T-helper 9 cell (primary cell): ENCODE measurements around the gene PPP1R1A.

Experiments
- DNase-seq: peaks from one replicate; pipeline ENCODE4 v3.0.0-alpha.2; 2020

PPP1R1A gene

DNA sequence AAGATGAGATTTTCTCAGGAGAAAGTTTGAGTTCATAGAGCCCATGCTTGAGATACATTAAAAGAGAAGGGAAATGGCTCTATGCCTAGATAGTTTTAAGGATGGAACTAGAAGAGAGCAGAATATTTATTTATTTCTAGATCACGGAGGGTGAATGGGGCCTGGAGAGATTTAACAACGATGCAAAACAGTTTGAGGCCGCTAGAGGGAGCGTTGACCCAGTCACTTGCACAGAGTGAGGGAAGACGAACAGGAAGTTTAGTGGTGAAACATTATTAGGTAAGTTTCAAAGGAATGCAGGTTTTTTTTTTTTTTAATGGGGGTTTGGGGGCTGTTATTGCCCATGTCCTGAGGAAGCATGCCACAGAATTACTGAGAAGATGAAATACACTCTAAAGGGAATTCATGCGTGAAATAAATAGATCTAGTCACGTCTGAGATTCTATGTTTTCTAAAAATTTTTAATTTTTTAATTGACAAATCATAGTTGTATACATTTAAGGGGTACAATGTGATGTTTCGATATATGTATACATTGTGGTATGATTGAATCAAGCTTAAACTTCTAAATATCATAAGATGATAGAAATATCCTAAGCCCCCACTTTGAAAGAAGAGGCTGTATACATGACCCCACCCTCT lies 14.8 kb upstream of the PPP1R1A start:
- peak; percentile 43 for DNase-seq

DNA sequence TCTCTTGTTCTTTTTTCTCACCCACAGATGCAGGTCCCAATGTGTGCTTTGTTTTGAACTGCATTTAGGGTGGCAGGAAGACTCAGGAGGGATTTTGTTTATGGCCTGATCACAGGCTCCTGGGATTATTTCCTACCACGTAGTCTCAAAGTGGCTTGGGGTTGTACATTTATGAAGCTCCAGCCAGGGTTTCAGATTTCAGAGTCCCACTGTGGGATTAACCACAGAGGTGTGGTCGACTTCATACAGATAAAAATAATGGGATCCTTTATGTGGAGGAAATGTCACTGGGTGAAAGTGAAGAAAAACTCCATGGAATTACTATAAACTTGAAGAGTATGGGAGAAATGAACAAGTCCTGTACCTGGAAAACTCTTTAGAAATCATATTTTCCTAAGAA lies 14.2 kb upstream of the PPP1R1A start:
- no peak for DNase-seq

DNA sequence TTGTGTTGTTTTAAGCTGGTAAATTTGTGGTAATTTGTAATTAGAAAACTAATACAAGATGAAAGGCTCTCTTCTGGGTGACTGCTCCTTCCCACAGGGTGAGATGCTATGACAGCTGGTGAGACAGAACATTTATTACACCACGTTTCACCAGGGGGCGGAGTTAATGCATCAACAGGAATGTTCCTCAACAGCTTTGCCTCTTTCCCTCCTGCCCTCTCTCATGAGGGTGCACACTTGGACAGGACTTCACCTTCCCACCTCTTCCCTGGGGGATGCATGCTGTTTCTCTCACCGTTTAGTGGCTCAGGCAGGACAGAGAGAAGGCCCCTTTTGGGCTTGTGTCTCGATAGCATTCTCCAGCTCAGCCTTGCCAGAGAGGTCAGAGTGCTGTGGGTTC lies 13.4 kb upstream of the PPP1R1A start:
- DNase-seq = no peak

DNA sequence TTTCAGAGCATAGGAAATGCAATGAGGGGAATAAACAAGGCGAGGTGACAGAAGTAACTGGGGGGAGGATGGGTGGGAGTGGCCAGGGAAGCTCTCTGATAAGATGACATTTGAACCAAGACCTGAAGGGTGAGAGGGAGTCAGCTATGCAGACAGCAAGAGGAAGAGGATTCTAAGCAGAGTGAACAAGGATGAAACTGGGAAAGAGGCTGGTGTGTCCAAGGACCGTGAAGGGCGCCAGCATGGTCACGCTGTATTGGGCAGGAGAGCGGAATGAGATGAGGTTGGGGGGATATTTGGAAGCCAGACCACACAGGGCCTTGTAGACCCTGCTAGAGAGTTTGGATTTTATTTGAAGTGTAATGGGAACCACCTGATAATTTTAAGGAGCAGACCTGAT lies 10.5 kb upstream of the PPP1R1A start:
- DNase-seq = no peak

DNA sequence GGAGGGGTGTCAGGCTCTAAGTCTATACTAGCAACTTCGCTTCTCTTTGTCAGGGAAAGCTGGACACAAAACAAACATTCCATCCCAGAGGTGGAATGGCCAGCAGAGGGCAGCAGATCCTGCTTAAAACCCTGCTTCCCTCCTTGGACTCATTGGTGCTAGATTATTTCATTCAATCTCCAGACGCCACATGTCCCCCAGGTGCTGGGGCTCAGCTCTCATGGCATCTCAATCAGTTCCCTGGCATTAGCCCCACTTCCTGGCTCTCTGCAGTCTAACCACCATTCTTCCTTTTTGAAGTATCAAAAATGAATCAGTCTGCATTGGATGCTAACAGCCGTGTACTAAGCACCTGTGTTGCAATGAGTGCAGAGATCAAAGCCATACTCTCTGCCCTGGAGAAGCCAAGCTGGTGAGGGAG lies 8.1 kb upstream of the PPP1R1A start:
- DNase-seq = peak; percentile 48

DNA sequence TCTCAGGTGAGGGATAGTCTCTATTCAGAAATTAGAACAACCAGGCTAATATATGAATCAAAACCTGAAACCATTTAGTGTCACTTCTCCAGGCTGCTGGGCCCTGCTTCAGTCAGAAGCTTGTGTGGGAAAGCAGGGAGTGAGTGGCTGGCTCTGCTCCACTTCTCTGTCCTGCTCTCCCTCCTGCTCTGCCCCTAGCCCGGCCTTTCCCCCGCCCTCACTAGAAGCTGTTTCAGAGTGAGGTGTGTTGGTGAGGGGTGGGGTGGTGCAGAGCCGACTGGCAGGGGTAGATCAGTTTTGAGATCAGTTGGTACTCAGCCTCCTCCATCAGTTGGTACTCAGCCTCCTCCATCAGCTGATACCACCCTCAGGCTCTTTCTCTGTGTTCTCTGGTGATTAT lies 7.0 kb upstream of the PPP1R1A start:
- no peak for DNase-seq

DNA sequence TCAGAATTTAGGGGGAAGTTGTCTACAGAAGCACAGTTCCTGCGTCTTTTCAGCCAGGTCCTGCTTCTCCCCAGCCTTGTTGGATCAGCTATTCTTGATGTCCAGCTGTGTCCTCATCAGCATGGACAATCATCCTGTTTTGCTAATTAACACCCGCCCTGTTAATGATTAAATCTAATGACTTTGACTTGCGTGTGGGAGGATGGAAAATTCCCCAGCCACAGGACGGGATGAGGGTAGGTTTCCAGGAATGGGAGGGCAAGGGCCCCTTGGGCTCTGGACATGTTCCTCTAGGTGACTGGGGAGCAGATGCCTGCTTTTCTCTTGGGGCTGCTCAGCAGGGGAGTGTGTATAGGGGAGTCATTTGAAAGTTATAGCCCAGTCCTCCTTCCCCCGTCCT lies 5.3 kb upstream of the PPP1R1A start:
- no peak for DNase-seq

DNA sequence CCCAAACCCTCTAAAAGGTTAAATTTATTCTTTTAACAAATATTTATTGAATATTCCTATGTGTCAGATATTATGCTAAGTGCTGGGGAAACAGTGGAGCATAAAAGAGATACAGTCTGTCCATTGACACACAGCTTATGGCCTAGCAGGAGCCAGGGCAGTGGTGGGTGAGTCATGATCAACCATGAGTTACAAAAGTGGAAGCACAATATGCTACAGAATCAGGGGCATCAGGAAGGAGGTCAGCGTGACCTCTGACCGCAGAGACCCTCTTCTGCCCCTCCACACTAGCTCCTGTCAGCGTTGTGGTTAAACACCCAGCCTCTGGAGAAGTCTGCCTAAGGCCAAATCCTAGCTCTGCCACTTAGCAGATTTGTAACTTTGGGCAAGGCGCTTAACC lies 4.7 kb upstream of the PPP1R1A start:
- no peak for DNase-seq

DNA sequence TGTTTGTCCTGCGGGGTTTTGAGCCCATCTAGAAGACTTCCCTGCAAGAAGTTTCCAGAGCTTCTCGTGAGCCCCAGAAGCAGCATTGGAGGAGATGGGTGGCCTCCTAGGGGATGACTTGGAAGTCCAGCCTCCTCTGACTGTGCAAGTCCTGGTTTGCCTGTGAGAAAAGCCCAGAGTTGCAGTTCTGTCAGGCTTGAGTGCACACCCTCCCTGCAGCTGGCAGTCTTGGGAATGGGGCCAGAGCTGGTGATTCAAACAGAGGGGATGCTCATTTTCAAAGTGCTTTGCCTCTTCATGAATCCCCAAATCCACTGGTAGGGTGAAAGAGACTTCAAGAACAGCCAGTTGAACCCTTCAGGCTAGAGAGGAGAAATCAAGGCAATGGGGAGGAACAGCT lies 3.9 kb upstream of the PPP1R1A start:
- DNase-seq = no peak

DNA sequence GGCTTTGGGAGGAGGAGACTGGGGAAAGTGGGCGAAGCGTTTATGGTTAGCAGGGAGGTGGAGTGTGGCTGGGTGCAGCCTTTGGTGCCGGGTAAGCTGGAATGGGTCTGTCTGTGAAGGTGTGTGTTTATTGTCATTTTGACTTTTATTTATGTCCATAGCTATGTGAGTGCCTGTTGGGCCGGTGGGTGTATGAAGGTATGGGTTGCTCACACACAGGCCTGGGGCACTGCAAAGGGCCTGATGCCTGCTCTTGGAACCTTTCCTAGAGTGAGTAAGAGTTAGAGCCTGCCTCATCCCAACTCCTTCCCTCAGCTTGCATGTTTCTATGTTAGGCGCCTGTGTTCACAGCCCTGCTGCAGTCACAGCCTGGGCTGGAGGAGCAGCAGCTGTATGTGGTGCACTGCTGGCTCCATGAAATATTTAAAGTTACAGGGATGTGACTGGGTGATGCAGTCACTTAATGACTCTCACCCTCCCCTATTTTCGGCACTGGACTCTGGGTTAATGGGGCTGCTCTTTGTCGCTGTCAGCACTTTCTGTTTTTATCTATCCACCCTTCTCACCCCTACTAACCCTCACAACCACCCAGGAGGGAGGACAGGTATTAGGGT lies 2.6 kb upstream of the PPP1R1A start:
- no peak for DNase-seq

DNA sequence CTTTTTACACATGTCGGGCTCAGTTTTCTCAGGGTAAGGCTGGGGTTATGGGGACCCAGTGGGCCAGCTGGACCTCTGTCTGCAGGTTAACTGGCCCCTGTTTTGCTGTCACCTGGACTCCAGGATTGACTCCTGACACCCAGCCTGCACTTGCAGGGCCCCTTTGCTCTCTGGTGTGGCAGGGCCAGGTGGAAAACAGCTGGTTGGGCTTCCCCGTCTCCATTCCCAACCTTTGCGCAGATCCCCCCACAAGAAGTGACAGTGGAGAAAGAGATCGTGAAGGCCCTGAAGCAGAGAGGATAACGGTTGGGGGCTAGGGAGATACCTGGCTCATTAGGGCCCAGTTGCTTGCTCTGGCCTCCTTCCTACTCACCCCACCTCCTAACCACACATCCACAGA lies 1.5 kb upstream of the PPP1R1A start:
- no peak for DNase-seq

DNA sequence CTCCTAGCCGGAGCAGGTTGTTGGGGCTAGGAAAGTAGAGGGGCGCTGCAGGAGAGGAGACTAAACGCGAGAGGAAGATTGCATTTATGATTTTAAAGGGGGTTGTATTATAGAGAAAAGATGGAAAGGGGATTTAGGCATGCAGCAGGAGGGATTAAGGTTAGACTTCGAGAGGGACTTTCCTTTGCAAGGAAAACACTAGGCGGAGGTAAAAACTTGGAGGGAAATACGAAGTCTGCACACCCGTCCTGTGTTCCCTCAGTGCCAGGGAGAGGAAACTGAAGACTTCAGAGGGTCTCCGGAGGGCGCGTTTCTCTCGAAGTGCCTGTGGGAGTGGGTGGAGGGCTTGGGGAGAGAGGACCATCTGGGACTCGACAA lies 420 bp upstream of the PPP1R1A start:
- no peak for DNase-seq

DNA sequence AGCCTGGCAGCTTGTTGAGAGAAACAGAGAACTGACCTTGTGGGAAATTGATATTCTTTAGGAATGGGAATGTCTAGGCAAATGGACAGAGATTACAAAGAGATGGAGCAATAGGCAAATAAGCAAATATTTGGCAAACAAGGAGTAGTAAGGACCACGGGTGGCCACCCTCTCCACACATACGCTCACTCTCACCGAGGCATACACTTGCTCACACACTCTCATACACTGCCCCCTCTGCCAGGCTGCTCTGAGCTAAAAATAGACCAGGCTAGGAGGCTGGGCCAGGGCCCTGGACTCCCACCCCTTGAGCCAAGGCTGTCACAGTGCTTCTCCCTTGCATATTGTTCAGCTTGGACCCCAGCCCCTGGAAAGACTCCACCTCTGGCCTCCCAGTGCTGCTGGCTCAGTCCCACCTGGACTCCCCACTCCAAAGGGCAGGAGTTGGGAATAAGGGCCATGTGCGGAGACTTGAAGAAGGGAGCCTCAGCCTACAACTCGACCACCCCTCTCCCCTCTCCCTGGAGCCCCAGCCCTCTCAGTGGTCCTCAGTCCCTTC lies 1.1 kb downstream of the PPP1R1A start:
- DNase-seq = no peak

DNA sequence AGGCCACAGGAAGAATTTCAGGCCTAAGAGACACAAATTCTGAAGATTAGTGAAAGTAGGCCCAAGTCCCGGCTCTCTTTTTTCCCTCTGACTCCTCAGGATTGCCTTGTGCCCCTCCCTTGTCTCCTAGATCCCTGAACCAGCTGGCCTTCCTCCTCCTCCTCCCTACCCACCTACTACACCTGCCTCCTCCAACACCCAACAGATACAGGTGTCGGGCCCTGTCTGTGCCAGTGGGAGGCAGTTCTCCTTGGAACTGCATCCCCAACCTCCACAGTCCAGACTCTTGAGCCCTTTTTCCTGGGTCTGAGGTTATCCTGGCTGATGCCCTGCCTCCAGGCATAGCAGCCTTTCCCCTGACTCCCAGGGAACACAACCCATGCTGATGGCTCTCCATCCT lies 1.8 kb downstream of the PPP1R1A start:
- DNase-seq = no peak

DNA sequence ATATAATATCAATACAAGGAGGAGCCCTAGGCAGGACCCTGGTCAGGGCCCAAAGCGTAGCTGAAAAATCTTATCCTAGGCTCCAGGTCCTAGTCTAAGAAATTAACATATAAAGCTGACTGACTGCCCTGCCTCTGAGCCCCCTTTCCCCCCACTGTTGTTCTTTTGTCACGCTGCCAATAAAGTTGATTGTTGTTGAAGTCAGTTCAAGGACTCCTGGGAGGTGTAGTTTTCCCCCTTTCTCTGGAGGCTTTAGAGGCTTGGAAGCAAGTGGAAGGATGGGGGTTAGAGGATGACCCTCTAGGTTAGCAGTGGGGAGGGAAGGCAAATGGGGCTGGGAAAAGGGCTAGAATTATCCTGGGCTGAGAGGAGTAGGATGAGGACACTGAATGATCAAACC lies 3.2 kb downstream of the PPP1R1A start:
- no peak for DNase-seq

DNA sequence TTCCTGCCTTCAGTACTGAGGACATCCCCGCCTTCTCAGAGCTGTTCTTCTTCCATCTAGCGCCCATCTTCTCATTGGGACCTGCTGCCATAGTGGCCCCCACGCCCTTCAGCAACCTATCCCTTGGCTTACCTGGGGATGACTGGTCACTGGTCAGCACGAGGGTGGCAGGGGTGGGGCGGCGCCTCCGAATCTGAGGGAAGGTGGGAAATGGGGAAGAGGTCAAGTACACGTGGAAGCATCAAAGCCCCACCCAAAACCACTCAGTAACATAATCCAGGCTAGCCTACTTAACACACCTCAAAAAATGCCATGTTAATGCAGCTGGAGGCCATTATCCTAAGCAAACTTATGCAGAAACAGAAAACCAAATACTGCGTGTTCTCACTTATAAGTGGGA lies 4.3 kb downstream of the PPP1R1A start:
- no peak for DNase-seq

DNA sequence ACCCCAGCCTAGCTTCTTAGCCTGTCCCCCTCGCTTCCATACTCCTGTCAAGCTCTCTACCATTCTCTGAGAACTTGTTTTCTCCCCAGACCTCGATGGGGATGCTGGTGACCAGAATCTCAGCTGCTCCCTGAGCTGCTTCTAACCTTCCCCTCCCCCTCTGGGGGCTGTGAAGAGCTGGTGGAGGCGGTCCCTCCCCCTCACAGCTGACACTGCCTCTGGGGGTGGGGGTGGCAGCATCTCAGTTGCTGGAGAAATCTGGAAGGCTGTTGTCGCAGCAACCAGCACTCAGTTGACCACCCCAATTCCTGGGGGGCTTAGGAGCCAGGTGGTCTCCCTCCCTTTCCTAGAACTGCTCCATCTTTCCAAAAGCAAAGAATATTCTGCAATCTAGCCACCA lies 4.7 kb downstream of the PPP1R1A start:
- no peak for DNase-seq

DNA sequence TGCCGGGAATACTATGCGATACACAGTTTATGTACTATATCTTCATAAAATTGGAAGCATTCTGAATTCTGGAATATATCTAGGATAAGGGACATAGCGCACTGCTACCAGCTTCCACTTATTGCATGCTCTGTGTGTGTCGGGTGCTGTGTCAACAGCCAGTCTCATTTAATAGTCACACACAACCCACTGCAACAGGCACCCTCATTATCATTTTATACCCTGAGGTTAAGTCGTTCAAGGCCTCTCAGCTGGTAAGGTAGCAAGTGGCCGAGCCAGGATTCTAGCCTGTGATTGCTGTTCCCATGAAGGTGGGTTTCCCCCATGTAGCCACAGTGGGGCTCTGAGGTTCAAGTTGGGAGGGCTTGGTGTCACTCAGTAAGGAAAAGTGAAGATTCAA lies 7.0 kb downstream of the PPP1R1A start:
- DNase-seq = no peak

DNA sequence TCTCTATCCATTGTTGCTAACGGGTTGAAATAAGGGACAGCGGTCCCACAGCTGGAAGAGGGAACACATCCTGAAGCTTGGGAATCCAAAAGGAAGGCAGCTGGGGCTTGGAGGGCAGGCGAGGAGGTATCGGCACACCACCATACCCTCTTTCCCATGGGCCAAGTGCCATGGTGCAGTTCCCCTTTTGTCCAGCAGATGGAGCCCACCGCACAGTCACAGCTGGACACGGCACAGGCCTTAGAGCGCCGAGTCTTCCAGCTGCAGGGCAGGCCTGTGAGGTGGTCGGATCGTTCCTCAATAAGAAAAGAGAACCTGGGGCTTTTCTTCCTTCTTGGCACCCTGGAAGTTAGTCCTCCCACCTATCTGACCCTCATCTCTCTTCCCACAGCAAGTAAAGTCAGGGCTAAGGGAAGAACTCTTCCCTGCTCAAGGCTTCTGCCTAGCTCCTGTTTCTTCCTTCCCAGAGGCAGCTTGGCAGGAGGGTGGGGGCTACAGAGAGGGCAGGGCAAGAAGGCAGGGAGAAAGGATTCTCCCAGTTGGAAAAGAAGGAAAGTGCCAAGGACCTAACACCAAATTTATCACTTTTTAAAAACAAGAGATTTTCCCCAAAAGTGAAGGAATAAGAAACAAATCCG lies 8.6 kb downstream of the PPP1R1A start:
- DNase-seq = peak; percentile 81

DNA sequence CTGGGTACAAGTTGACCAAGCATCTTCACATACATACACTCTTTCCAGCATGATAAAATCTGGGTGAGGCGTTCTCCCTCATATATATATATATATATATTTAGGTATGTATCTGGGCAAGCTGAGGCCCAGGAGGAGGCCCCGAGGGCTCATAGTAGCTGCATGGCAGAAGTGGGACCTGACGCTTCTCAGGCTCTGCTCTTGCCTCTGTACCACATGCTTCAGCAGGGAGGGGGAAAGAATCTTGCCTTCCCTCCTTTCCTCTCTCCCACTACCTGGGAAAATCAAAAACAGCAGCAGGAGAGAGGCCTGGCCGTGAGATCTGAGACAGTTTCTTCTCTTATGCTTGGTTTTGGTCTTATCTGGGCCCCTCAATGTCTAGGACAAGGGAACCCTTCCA lies 9.2 kb downstream of the PPP1R1A start:
- DNase-seq = no peak

DNA sequence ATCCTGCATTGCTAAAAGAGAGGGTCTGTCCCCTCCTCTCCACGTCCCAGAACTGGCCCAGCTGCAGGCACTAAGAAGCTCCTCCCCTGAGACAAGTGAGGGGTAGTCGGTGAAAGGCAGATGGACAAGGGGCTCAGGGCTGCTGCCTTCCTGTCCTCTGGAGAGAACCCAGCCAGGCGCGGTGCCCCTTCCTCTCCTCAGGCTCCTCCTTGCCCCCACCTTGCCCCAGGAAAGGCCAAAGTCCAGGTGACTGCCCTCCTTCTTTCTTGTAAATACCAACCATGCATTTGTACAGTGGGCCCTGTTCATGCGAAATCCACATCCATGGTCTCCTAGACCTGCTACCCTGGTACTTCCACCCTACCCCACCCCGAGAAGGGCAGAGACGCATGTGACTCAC lies 9.7 kb downstream of the PPP1R1A start:
- DNase-seq = no peak

DNA sequence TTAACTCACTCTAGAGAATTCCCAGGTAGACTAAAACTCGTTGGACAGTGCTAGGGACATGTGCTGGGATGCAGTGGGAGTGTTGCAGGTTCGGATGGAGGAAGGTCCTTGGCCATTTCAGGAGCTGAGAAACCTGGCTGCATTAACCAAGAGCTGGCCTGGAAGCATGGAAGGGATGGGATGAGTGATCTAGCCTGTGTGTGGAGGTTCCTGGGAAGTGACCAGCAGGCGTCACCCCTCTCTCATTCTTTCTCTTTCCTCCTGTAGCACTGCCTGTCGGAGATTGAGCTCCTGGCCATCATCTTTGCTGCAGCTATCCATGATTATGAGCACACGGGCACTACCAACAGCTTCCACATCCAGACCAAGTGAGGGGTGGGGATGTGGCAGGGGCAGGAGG lies 15.6 kb downstream of the PPP1R1A start:
- DNase-seq = no peak

DNA sequence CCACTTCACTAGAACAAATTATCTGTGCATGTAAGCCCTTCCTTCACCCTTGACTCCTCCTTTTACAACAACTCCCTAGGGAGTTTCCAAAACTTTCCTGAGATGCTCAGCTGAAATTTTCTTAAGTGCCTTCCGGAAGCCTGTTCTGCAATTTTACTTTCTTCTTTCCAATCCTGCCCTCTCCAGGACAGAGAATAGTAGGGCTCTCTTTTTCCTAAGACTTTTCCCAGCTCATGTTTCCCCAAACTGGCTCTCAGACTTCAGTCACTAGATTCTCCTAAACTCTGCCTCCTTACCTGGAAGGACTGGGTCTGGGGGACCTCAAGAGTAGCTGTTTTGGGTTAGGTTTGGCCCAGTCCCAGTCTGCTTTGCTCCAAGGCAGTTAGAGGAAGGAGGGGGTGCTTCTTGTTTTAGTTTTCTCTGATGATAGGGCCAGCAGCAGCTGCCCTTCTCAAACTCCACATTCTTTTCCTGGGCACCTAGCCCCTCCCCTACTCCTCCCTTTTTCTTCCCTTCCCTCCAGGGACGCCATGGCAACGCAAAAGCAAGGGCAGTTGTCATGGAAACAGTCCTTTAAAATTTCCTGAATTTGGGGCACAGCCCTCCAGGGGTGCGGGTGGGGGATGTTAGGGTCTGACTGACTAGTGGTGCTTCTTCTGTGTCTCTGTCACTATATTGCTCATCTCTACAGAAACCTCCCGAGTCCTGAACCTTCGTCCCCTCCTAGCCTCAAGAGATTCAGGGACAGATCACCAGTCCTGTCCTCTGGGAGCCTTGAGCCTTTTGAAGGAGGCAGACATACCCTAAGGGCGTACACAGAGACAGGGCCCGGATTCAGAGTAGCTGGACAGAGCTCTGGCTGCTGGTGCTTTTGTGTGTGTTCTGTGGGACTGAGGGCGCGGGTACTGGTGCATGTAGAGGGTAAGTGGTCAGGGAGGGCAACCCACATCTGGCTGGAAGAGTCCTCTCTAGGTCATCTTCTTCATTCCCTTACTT lies 17.0 kb downstream of the PPP1R1A start:
- DNase-seq = no peak
